Daoy (cell line): Measurements from ENCODE around the gene CCND2. TPM values are rescaled to one million over a fixed set of nuclear protein-coding genes. Genes with fewer than 3 reads are reported as not detected.

Experiments
- DNase-seq: peaks from one replicate; pipeline ENCODE4 v3.0.0-alpha.2; 2015; ENCODE audit warnings: low read depth
- total RNA-seq: library from RNA; depleted of rRNA; stranded (reverse); fragments of >200 nt; shearing (Covaris generic); gene quantifications from 2 replicates; pipeline ENCODE4 v1.2.3, GENCODE V29; 2014

The CCND2 gene
- total RNA-seq, 1 experiment from 2014 or later: 44.1 TPM

DNA sequence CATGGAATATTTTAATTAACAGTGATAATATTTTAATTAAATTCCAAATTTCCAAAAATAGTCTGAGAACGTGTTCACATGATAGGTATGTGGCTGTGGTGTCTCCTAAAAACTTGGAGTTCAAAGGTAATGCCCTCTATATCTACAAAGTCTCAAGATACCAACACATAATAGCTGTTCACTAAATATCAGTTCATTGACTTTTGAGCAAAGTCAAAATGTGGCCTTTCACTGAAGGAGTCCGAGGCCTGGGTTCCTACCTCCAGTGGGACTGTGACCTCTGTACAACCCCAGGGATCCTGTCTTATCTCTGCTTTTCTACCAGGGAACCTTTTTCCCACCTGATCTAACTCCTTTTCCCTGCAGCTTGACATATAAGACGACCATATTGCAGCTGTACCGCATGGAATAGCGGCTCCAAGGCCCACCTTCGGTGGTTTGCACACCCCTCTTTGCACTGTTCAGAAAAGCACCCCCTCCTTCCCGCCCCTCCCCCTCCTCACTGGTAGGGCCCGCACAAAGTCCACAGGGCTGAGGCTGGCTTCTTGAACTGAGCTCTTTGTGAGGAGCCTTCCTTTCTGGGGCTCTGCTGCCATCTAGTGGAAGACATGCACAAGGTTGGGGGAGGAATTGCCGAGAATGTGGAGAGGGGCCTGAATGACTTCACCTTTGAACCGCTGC, 3.1 kb downstream of the CCND2 start:
- DNase-seq: peak; percentile 93

GRCh38 chr12:4277205-4277543, 3.6 kb downstream of the CCND2 start:
- no peak for DNase-seq

GRCh38 chr12:4277857-4278256, 4.3 kb downstream of the CCND2 start:
- no peak for DNase-seq

- no peak for DNase-seq
These were observed 5.0 kb downstream of the CCND2 start for GRCh38 chr12:4278329-4279197.

- DNase-seq: no peak
These were observed 5.7 kb downstream of the CCND2 start for GRCh38 chr12:4279198-4279690.

DNA sequence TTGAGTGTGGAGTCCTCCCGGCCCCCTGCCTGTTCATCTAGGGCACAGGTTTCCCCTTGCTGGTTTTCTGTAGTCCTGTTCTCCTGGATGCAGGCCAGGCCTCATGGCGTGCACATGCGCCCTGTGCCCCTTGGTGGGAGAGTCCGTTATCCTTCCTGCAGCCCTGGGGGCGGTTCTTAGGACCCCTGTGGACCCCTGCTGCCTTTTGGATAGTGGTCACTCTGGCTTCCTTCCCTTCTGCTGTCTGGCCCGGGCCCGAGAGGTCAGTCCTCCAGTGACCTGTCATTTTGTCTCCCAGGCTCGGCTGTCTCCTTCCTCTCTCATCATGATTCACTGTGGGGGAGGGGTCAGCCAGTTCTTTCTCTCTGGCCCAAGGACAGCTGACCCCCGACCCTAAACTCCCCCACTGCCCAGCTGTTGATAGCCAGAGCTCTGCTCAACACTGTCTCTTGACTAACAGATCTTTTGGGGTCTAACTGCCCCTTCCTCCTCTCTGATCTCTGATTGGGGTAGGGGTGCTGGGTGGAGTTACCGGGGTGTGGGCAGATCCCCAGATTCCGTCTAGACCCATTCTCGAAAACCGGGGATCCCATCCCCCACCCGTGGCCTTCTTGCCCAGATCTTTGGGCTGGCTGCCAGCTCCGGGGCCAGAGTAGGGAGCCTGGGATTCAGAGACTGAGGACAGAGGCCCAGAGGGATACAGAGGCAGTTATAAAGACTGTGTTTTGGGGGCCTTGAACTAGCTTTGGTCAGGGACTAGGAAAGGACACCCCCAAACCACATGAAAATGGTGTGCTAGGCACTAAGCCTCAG, 7.0 kb downstream of the CCND2 start:
- no peak for DNase-seq

DNA sequence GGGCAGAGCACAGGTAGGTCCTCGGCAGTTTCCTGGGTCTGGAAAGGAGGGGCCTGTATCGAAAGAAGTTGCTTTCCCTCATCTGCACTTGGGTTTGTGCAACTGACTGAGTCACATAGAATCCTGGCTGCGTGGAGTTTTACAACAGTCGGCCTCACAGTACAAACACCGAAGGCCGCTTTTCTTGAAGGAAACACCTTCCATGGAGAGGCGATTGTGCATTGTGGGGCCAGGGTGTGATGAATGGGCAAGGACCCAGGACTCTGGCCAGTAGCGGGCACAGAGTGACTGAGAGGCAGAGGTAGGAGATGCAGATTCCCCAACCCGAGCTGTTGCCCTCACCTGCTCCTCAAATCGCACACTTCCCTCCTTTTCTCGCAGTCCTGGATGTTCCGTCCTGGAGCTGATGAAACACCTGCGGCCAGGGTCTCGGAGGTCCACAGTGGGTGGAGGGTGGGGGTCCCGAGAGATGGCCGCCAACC, 7.7 kb downstream of the CCND2 start:
- DNase-seq: no peak

DNA sequence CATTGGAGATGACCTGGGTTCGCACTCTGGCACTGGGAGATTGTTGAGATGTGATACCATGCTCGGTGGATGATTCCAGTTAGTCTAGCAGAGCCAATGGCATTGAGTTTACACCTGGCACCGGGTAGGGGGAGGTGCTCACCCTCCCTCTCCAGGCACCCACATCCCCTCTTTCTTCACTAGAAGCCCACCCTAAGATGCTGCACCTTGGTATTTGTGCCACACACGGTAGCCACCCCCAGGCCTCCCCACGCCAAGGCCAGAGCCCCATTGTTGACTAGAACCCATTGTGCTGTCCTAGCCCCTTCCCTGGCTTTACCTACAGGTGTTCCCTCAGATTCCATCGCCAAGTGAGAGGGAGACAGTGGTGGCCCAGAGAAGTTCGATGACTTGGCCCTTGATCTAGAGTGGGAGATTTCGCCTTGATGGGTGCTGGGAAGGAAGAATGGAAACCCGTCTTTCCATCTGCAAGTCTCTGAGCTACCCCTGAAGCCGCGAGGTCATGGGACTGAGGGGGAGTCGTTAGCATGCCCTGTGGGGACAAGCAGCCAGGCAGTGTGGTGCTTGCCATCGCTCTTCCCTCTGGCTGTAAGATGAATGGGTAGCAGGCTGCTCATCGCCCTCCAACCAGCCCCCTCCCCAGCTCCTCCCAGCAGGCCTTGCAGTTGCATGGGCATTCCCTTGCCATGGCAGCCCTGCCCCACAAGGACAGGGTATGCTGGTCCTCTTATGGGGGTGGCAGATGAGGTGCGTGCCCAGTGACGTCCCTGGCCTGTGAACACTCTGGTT, 8.7 kb downstream of the CCND2 start:
- DNase-seq: no peak

GRCh38 chr12:4282892-4283511, 9.4 kb downstream of the CCND2 start:
- DNase-seq: no peak

DNA sequence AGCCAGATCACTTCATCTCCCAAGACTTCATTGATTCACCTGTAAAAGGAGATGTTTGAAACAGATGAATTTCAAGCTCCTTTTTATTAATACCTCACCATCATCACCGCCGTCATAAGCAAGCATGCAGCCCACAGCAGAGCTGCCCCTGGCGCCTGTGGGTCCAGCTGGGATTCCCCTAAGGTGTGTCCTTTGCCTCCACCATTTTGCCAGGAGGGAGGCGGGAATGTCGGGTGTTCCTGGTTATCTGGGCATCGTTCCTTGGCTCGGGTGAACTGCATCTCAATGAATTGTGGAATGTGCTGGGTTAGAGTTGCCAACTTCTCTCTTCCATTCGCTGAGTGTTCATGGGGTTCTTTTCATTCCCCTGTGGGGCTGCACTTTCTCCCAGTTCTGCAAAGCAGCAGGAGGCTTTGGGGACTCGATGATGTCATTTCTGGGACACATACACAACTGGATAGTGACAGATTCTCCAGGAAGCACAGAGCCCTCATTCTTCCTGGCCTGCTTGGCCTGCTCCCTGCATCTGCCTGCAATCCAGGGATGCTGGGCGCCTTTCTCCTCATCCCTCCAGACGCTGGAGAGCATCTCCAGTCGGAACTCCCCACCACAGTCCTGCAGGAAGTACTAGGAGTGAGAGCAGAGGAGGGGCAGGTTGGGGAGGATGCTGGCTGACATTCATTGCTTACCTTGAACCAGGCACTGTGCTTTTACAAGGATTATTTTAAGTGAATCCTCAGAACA, 10.1 kb downstream of the CCND2 start:
- no peak for DNase-seq

- DNase-seq: no peak
These were observed 10.7 kb downstream of the CCND2 start for GRCh38 chr12:4284306-4284705.

DNA sequence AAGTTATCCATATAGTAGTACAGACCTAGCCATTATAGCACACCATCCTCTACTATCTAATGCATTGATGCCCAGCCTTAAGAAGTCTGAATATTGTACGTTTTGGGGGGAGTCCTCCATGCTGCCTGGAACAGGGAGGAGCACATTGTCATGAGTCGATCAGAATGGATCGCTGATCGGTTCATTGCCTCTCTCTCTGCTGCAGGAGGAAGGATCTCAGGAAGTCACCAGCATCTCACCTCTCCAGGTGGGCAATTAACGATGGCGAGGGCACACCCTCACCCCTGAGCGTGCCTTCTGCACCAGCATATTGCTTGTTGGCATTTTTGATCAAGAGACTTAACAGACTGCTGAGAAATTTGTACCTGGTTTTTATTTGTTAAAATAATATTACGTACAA, 11.5 kb downstream of the CCND2 start:
- no peak for DNase-seq

- no peak for DNase-seq
These were observed 12.7 kb downstream of the CCND2 start for GRCh38 chr12:4286228-4286627.

- DNase-seq: no peak
These were observed 13.3 kb downstream of the CCND2 start for GRCh38 chr12:4286771-4287317.

DNA sequence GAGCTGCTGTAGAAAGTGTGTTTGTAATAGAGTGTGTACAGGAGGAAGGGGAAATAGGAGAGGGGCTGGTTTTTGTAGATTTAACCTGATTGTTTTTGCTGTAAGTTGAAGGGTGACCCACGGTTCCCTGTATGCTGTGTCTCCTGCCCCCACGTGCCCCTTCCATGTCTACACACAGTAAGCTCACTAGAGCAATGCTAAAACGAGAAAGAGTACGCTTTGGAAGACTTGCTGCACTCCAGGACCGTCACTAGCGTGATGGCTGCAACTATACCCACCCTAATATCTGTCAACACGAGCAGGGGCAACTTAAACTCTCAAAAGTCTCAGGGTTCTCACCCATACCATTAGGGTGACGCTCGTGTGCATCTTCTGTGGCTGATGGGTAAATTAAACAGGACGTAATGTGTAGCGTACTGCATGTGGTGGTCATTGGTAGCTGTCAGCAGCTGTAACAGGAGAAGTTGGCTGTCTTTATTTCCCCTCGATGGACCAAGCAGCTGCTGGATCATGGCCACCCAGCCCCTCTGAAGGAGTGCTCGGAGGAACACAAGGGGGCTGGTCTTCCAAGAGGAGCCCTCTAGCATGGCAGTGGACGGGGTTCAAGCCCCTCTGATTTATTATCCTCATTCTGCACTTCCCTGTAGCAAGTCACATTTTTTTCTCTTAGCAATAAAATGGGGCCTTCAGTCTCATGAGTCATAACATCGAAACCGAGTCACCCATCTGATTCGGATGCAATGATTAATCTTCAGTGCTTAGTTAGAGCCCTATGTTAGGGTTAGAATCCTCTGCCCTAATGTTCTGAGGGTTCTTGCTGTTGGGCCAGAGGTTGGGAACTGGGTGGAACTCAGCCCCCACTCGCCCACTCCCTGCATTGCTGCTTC, 14.0 kb downstream of the CCND2 start:
- peak; percentile 31 for DNase-seq

GRCh38 chr12:4288296-4289131, 15.0 kb downstream of the CCND2 start:
- DNase-seq: no peak

DNA sequence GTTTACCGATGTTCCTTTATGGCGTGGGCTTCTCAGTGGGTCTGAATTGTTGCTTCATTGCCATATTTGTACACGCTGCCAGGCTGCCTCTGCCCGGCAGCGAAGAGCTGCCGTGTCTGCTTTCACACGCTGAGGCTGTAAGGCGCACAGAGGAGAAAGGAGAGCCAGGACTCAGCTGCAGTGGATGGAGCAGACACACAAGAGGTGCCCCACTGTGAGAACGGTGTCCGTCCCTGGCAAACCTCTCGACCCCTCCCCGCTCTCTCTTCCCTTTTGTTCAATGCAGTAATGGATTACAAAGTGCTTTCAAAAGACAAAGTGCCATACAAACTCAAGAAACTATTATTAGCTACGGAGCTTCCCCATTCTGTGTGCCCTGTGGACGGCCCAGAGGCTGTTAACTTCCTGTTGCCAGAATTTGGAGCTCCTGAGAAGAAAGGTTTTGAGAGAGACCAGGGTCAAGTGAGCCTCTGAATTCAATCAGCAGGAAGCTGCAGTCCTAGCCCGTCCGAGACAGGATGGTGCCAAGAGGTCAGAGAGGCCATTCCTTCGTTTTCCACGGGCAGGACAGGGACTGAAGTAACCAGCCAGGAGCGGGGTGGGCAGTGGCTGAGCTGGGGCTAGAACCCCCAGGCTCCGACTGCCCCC, 15.8 kb downstream of the CCND2 start:
- no peak for DNase-seq
